NCI-H2227 (cell line): ENCODE results near the gene FOXP1.

Experiments
- DNase-seq: peaks from one replicate; lab custom pipeline; 2025; ENCODE audit not compliant: unreplicated experiment; lab: John Stamatoyannopoulos, UW

The FOXP1 gene

GRCh38 chr3:71313844-71314243 lies 269.7 kb downstream of the FOXP1 start:
- DNase-seq = no peak

- DNase-seq = no peak
Observed at GRCh38 chr3:71312461-71312860, 271.1 kb downstream of the FOXP1 start.

- DNase-seq = no peak
Observed at GRCh38 chr3:71311661-71312046, 271.9 kb downstream of the FOXP1 start.

GRCh38 chr3:71310980-71311660 lies 272.4 kb downstream of the FOXP1 start:
- no peak for DNase-seq

GRCh38 chr3:71310359-71310979 lies 273.1 kb downstream of the FOXP1 start:
- no peak for DNase-seq

GRCh38 chr3:71309886-71310285 lies 273.6 kb downstream of the FOXP1 start:
- DNase-seq = no peak

- DNase-seq = no peak
Observed at GRCh38 chr3:71309342-71309741, 274.2 kb downstream of the FOXP1 start.

GRCh38 chr3:71308836-71309235 lies 274.7 kb downstream of the FOXP1 start:
- no peak for DNase-seq

GRCh38 chr3:71307991-71308697 lies 275.4 kb downstream of the FOXP1 start:
- DNase-seq = no peak

- DNase-seq = no peak
Observed at GRCh38 chr3:71305231-71306206, 278.0 kb downstream of the FOXP1 start.

- DNase-seq = no peak
Observed at GRCh38 chr3:71304684-71305083, 278.8 kb downstream of the FOXP1 start.

- DNase-seq = no peak
Observed at GRCh38 chr3:71304247-71304646, 279.3 kb downstream of the FOXP1 start.

- no peak for DNase-seq
Observed at GRCh38 chr3:71303627-71304200, 279.8 kb downstream of the FOXP1 start.

- DNase-seq = no peak
Observed at GRCh38 chr3:71302604-71303003, 280.9 kb downstream of the FOXP1 start.

- no peak for DNase-seq
Observed at GRCh38 chr3:71300951-71301393, 282.6 kb downstream of the FOXP1 start.

GRCh38 chr3:71299160-71299559 lies 284.4 kb downstream of the FOXP1 start:
- no peak for DNase-seq

- no peak for DNase-seq
Observed at GRCh38 chr3:71294919-71295318, 288.6 kb downstream of the FOXP1 start.

- DNase-seq = no peak
Observed at GRCh38 chr3:71290301-71290700, 293.2 kb downstream of the FOXP1 start.

- DNase-seq = no peak
Observed at GRCh38 chr3:71288269-71288930, 295.1 kb downstream of the FOXP1 start.

GRCh38 chr3:71285086-71285485 lies 298.4 kb downstream of the FOXP1 start:
- no peak for DNase-seq
